GM23338 (cell line): ENCODE data around the gene PCYT2. TPM values are rescaled to one million over a fixed set of nuclear protein-coding genes. Genes with fewer than 3 reads are reported as not detected.

ENCODE experiments used
- ATAC-seq: fragments of 200-7000 bp; cut with Tn5 transposase; 3 replicates; pipeline ENCODE4 v1.9.1; 2020
- DNase-seq: peaks from one replicate; pipeline ENCODE4 v3.0.0-alpha.2; 2015; ENCODE audit warnings: low spot score
- H2AFZ ChIP-seq: fragments of 200-600 bp; sonication (generic); 2 replicates; pipeline ENCODE4 v1.8.0; 2016; ENCODE audit warnings: antibody characterized with exemption, mild to moderate bottlenecking, moderate library complexity
- H3F3A ChIP-seq: fragments of 200-600 bp; sonication (generic); replicated peaks from 2 replicates; pipeline ENCODE4 v1.8.0; 2017; ENCODE audit warnings: antibody characterized with exemption, mixed run types, low read depth
- H3K27ac ChIP-seq: fragments of 200-600 bp; sonication (generic); 2 replicates; pipeline ENCODE4 v1.6.1; 2016; ENCODE audit warnings: low read depth
- H3K27me3 ChIP-seq: fragments of 200-600 bp; sonication (generic); 2 replicates; pipeline ENCODE4 v1.8.0; 2016; ENCODE audit warnings: mild to moderate bottlenecking, mixed run types, moderate library complexity; ENCODE audit not compliant: insufficient read depth
- H3K36me3 ChIP-seq: fragments of 200-600 bp; sonication (generic); 2 replicates; pipeline ENCODE4 v1.8.0; 2016; ENCODE audit warnings: mild to moderate bottlenecking; ENCODE audit not compliant: insufficient read depth
- H3K4me1 ChIP-seq: fragments of 200-600 bp; sonication (generic); 2 replicates; pipeline ENCODE4 v1.8.0; 2016; ENCODE audit warnings: mild to moderate bottlenecking, moderate library complexity; ENCODE audit not compliant: insufficient read depth
- H3K4me2 ChIP-seq: fragments of 200-600 bp; sonication (generic); 2 replicates; pipeline ENCODE4 v1.7.1; 2017; ENCODE audit warnings: mixed run types
- H3K4me3 ChIP-seq: fragments of 200-600 bp; sonication (generic); 2 replicates; pipeline ENCODE4 v1.6.1; 2016; ENCODE audit warnings: mixed run types
- H3K79me2 ChIP-seq: fragments of 200-600 bp; sonication (generic); replicated peaks from 2 replicates; pipeline ENCODE4 v1.8.0; 2017; ENCODE audit warnings: mild to moderate bottlenecking; ENCODE audit not compliant: insufficient read depth
- H3K9me2 ChIP-seq: fragments of 200-600 bp; sonication (generic); 2 replicates; pipeline ENCODE4 v1.8.0; 2017; ENCODE audit not compliant: insufficient read depth
- H4K20me1 ChIP-seq: fragments of 200-600 bp; sonication (generic); replicated peaks from 2 replicates; pipeline ENCODE4 v1.8.0; 2017; ENCODE audit warnings: mild to moderate bottlenecking; ENCODE audit not compliant: insufficient read depth
- H3K27ac Mint-ChIP-seq: 2 replicates; pipeline ENCODE4 v1.8.0; 2020; ENCODE audit warnings: inconsistent platforms, mild to moderate bottlenecking, moderate library complexity, mixed read lengths
- H3K27me3 Mint-ChIP-seq: 3 replicates; pipeline ENCODE4 v1.8.0; 2022; ENCODE audit warnings: low read depth, mild to moderate bottlenecking, moderate library complexity, mixed read lengths, inconsistent platforms; ENCODE audit not compliant: insufficient read depth, poor library complexity
- H3K36me3 Mint-ChIP-seq: 3 replicates; pipeline ENCODE4 v1.8.0; 2021; ENCODE audit warnings: low read depth, mild to moderate bottlenecking, inconsistent platforms, moderate library complexity, mixed read lengths
- H3K4me1 Mint-ChIP-seq: 3 replicates; pipeline ENCODE4 v1.8.0; 2020; ENCODE audit warnings: mild to moderate bottlenecking, inconsistent platforms, mixed read lengths
- H3K4me3 Mint-ChIP-seq: 3 replicates; pipeline ENCODE4 v1.8.0; 2021; ENCODE audit warnings: moderate library complexity, mild to moderate bottlenecking, inconsistent platforms, mixed read lengths
- H3K9me3 Mint-ChIP-seq: 3 replicates; pipeline ENCODE4 v1.8.0; 2020; ENCODE audit warnings: moderate library complexity, mild to moderate bottlenecking, inconsistent platforms, mixed read lengths
- CTCF ChIP-seq, 2 experiments: fragments of 200-600 bp in 1 of 2; sonication (generic) in 1 of 2; conservative IDR thresholded peaks; 2 replicates each; pipeline versions ENCODE4 v1.5.1 to v1.6.1; 2016 to 2017; ENCODE audit warnings: antibody characterized with exemption in 2 of 2, low read depth in 2 of 2, mild to moderate bottlenecking in 2 of 2, moderate library complexity in 1 of 2
- ETS1 ChIP-seq: IDR thresholded peaks from 2 replicates; pipeline ENCODE4 v1.6.1; 2016; ENCODE audit warnings: antibody characterized with exemption
- EZH2 ChIP-seq: fragments of 200-600 bp; sonication (generic); IDR thresholded peaks from one replicate; pipeline ENCODE4 v1.8.0; 2017; ENCODE audit warnings: antibody characterized with exemption, mild to moderate bottlenecking, low read depth; ENCODE audit not compliant: unreplicated experiment
- EZH2phosphoT487 ChIP-seq: fragments of 200-600 bp; sonication (generic); IDR thresholded peaks from one replicate; pipeline ENCODE4 v1.8.1; 2018; ENCODE audit warnings: antibody characterized with exemption; ENCODE audit not compliant: unreplicated experiment
- POLR2AphosphoS5 ChIP-seq: IDR thresholded peaks from 2 replicates; pipeline ENCODE4 v1.6.1; 2016; ENCODE audit warnings: antibody characterized with exemption, low read depth
- REST ChIP-seq: IDR thresholded peaks from one replicate; pipeline ENCODE4 v1.6.1; 2018; ENCODE audit warnings: antibody characterized with exemption; ENCODE audit not compliant: unreplicated experiment
- STAT1 ChIP-seq: IDR thresholded peaks from one replicate; pipeline ENCODE4 v1.6.1; 2016; ENCODE audit warnings: antibody characterized with exemption; ENCODE audit not compliant: unreplicated experiment
- ZNF114 ChIP-seq: fragments of 250-450 bp; sonication (Bioruptor Pico); IDR thresholded peaks from 2 replicates; pipeline ENCODE4 v1.5.0; 2020; ENCODE audit warnings: mild to moderate bottlenecking, moderate library complexity
- polyA plus RNA-seq: library from polyadenylated mRNA; unstranded; fragments of >200 nt; fragmentation: Nextera tagmentation; extraction: Ambion mirVana; gene quantifications from 2 replicates; pipeline ENCODE4 v1.2.1, GENCODE V29; 2016
- total RNA-seq: library from RNA; depleted of rRNA; stranded (reverse); fragments of >200 nt; shearing (Covaris generic); gene quantifications from 2 replicates; pipeline ENCODE4 v1.2.3, GENCODE V29; 2014

Gene PCYT2
- total and polyA plus RNA-seq, 2 experiments from 2014 or later: 51.6 to 82.9 TPM

GRCh38 chr17:81960130-81960958, 49.1 kb upstream of the PCYT2 start:
- Histone ChIP-seq H3K27ac (no peak overlapping the region), H4K20me1 (0 out of 2 replicates have a peak, but pooled peaks cover 6% of the 10 kb centered on the region), H3K27me3 (peaks cover 83% of the 10 kb centered on the region), H3K79me2 (no peaks in the 10 kb centered on the region), H3K36me3 (no peaks in the 10 kb centered on the region), H3K4me1 (peaks cover 5% of the 10 kb centered on the region; the same call in 1 of the 2 replicates), H3K4me2 (peak overlapping the region; percentile 69), H3K4me3 (peak overlapping the region; percentile 48), H3K9me2 (no peaks in the 10 kb centered on the region), H3F3A (peaks cover 12% of the 10 kb centered on the region), H2AFZ (no peak overlapping the region)
- no peak for TF ChIP-seq EZH2phosphoT487
- no peak for TF ChIP-seq STAT1
- peak; percentile 77 for TF ChIP-seq EZH2
- no peak for TF ChIP-seq CTCF (conservative IDR thresholded peaks at IDR 0.05; ENCODE audit: low read depth in 2 of 2)
- TF ChIP-seq ZNF114 (CRISPR knock-in tag): no peak
- no peak for TF ChIP-seq REST
- TF ChIP-seq POLR2AphosphoS5: no peak
- no peak for TF ChIP-seq ETS1
- ATAC-seq: peak; percentile 22
- DNase-seq: peak; percentile 66
- Mint-ChIP-seq H3K27ac (no peak overlapping the region), H3K4me1 (no peaks in the 10 kb centered on the region; the same call in 2 of the 3 replicates), H3K4me3 (peak overlapping the region; percentile 44; the same call in 2 of the 3 replicates), H3K36me3 (no peaks in the 10 kb centered on the region; the same call in 2 of the 3 replicates), H3K9me3 (peaks cover 3% of the 10 kb centered on the region; the same call in 1 of the 3 replicates), H3K27me3 (peaks cover 59% of the 10 kb centered on the region)
